ACC112 (cell line): ENCODE results near the gene CCDC88B.

Source experiments
- H2AFZ ChIP-seq: fragments of 200-600 bp; sonication (generic); one replicate; pipeline ENCODE4 v1.6.0; 2017; ENCODE audit warnings: antibody characterized with exemption, low read length; ENCODE audit not compliant: unreplicated experiment
- H3K27ac ChIP-seq: fragments of 200-600 bp; sonication (generic); 2 replicates; pipeline ENCODE4 v1.5.1; 2014; ENCODE audit warnings: low read depth, mild to moderate bottlenecking, antibody characterized with exemption, low read length, moderate library complexity
- H3K27me3 ChIP-seq: fragments of 200-600 bp; sonication (generic); 2 replicates; pipeline ENCODE4 v1.6.1; 2014; ENCODE audit warnings: mild to moderate bottlenecking, antibody characterized with exemption, low read length, moderate library complexity, mixed read lengths; ENCODE audit not compliant: insufficient read depth
- H3K36me3 ChIP-seq: fragments of 200-600 bp; sonication (generic); 2 replicates; pipeline ENCODE4 v1.6.1; 2016; ENCODE audit warnings: mild to moderate bottlenecking, antibody characterized with exemption, low read length, moderate library complexity, mixed read lengths; ENCODE audit not compliant: insufficient read depth
- H3K4me1 ChIP-seq: fragments of 200-600 bp; sonication (generic); one replicate; pipeline ENCODE4 v1.6.1; 2016; ENCODE audit warnings: low read length, mixed read lengths; ENCODE audit not compliant: insufficient read depth, unreplicated experiment, control insufficient read depth
- H3K4me3 ChIP-seq: fragments of 200-600 bp; sonication (generic); 2 replicates; pipeline ENCODE4 v1.5.1; 2014; ENCODE audit warnings: mild to moderate bottlenecking, low read depth, low read length
- H3K79me2 ChIP-seq: fragments of 200-600 bp; sonication (generic); one replicate; pipeline ENCODE4 v1.6.0; 2016; ENCODE audit warnings: low read length; ENCODE audit not compliant: control insufficient read depth, unreplicated experiment, insufficient read depth

The CCDC88B gene

GRCh38 chr11:64358536-64358906, 18.5 kb downstream of the CCDC88B start:
- peak overlapping the region; percentile 55 for H3K27ac ChIP-seq
- peak overlapping the region; percentile 44 for H2AFZ ChIP-seq
- H3K4me1 ChIP-seq = peaks cover 39% of the 10 kb centered on the region
- H3K79me2 ChIP-seq = peaks cover 22% of the 10 kb centered on the region
- peak overlapping the region; percentile 97 for H3K4me3 ChIP-seq
- H3K36me3 ChIP-seq = peaks cover 5% of the 10 kb centered on the region; the same call in 1 of the 2 replicates
- H3K27me3 ChIP-seq = no peaks in the 10 kb centered on the region

GRCh38 chr11:64358907-64359711, 19.1 kb downstream of the CCDC88B start, which contains the start of gene RPS6KA4:
TSS of gene RPS6KA4 (plus strand) at chr11:64359162. CDS start at chr11:64359236, 74 bp downstream.
- H2AFZ ChIP-seq = peak within 1 kb of the TSS; percentile 94

GRCh38 chr11:64359712-64360445, 19.9 kb downstream of the CCDC88B start:
- Histone ChIP-seq H3K4me3 (peak overlapping the region; percentile 97), H3K27ac (no peak overlapping the region), H2AFZ (peak overlapping the region; percentile 94), H3K36me3 (peaks cover 5% of the 10 kb centered on the region; the same call in 1 of the 2 replicates), H3K4me1 (peaks cover 36% of the 10 kb centered on the region), H3K79me2 (peaks cover 22% of the 10 kb centered on the region), H3K27me3 (no peaks in the 10 kb centered on the region)

More at GRCh38 chr11:64358907-64359711, 19.1 kb downstream of the CCDC88B start, which contains the start of gene RPS6KA4:
- peak within 1 kb of the TSS; percentile 55 for H3K27ac ChIP-seq
- no peaks in the 10 kb centered on the region for H3K27me3 ChIP-seq
- peaks cover 5% of the 10 kb centered on the region; the same call in 1 of the 2 replicates for H3K36me3 ChIP-seq
- H3K4me1 ChIP-seq = peaks cover 39% of the 10 kb centered on the region
- peak within 1 kb of the TSS; percentile 97 for H3K4me3 ChIP-seq
- H3K79me2 ChIP-seq = peaks cover 22% of the 10 kb centered on the region

GRCh38 chr11:64360448-64360921, 20.5 kb downstream of the CCDC88B start:
- Histone ChIP-seq H3K36me3 (peaks cover 8% of the 10 kb centered on the region; the same call in 1 of the 2 replicates), H2AFZ (no peak overlapping the region), H3K4me1 (peaks cover 32% of the 10 kb centered on the region), H3K27me3 (no peaks in the 10 kb centered on the region), H3K27ac (no peak overlapping the region), H3K4me3 (peak overlapping the region; percentile 97), H3K79me2 (peaks cover 22% of the 10 kb centered on the region)

- no peak overlapping the region for H3K4me3 ChIP-seq
- H3K27ac ChIP-seq = no peak overlapping the region
- no peaks in the 10 kb centered on the region for H3K27me3 ChIP-seq
- peaks cover 22% of the 10 kb centered on the region for H3K79me2 ChIP-seq
- H3K4me1 ChIP-seq = peaks cover 28% of the 10 kb centered on the region
- peaks cover 13% of the 10 kb centered on the region; the same call in 1 of the 2 replicates for H3K36me3 ChIP-seq
- H2AFZ ChIP-seq = no peak overlapping the region
Observed at GRCh38 chr11:64361659-64362058, 21.7 kb downstream of the CCDC88B start.

GRCh38 chr11:64362339-64362738, 22.3 kb downstream of the CCDC88B start:
- no peak overlapping the region for H2AFZ ChIP-seq
- peaks cover 13% of the 10 kb centered on the region; the same call in 1 of the 2 replicates for H3K36me3 ChIP-seq
- H3K4me3 ChIP-seq = no peak overlapping the region
- no peaks in the 10 kb centered on the region for H3K27me3 ChIP-seq
- H3K79me2 ChIP-seq = peaks cover 22% of the 10 kb centered on the region
- H3K27ac ChIP-seq = no peak overlapping the region
- H3K4me1 ChIP-seq = peaks cover 25% of the 10 kb centered on the region

GRCh38 chr11:64364435-64364834, 24.4 kb downstream of the CCDC88B start:
- H3K27ac ChIP-seq = no peak overlapping the region
- no peak overlapping the region for H3K4me3 ChIP-seq
- no peaks in the 10 kb centered on the region for H3K27me3 ChIP-seq
- H3K79me2 ChIP-seq = peaks cover 18% of the 10 kb centered on the region
- H2AFZ ChIP-seq = no peak overlapping the region
- H3K4me1 ChIP-seq = peaks cover 12% of the 10 kb centered on the region
- H3K36me3 ChIP-seq = peaks cover 28% of the 10 kb centered on the region

GRCh38 chr11:64364911-64365310, 24.9 kb downstream of the CCDC88B start:
- H3K4me1 ChIP-seq = peaks cover 8% of the 10 kb centered on the region
- H2AFZ ChIP-seq = no peak overlapping the region
- H3K79me2 ChIP-seq = peaks cover 13% of the 10 kb centered on the region
- no peaks in the 10 kb centered on the region for H3K27me3 ChIP-seq
- no peak overlapping the region for H3K27ac ChIP-seq
- peaks cover 31% of the 10 kb centered on the region for H3K36me3 ChIP-seq
- no peak overlapping the region for H3K4me3 ChIP-seq

GRCh38 chr11:64366751-64367150, 26.7 kb downstream of the CCDC88B start:
- H3K4me3 ChIP-seq = no peak overlapping the region
- H3K36me3 ChIP-seq = peaks cover 28% of the 10 kb centered on the region
- no peak overlapping the region for H2AFZ ChIP-seq
- H3K27me3 ChIP-seq = no peaks in the 10 kb centered on the region
- no peaks in the 10 kb centered on the region for H3K79me2 ChIP-seq
- no peak overlapping the region for H3K27ac ChIP-seq
- H3K4me1 ChIP-seq = no peaks in the 10 kb centered on the region

- Histone ChIP-seq H3K4me3 (no peak overlapping the region), H3K4me1 (no peaks in the 10 kb centered on the region), H3K27me3 (no peaks in the 10 kb centered on the region), H2AFZ (no peak overlapping the region), H3K79me2 (no peaks in the 10 kb centered on the region), H3K27ac (no peak overlapping the region), H3K36me3 (peaks cover 34% of the 10 kb centered on the region)
Observed at GRCh38 chr11:64367931-64368672, 28.1 kb downstream of the CCDC88B start.
